NCI-H1436 (cell line): Measurements from ENCODE around the gene MYDGF.
"Not testable (repeated sequence)": the region's sequence is repeated elsewhere in the genome, so short reads cannot be mapped to it uniquely, and the experiment has no call there.

ENCODE experiments used
- DNase-seq: peaks from one replicate; lab custom pipeline; 2025; lab: John Stamatoyannopoulos, UW

The MYDGF gene

DNA sequence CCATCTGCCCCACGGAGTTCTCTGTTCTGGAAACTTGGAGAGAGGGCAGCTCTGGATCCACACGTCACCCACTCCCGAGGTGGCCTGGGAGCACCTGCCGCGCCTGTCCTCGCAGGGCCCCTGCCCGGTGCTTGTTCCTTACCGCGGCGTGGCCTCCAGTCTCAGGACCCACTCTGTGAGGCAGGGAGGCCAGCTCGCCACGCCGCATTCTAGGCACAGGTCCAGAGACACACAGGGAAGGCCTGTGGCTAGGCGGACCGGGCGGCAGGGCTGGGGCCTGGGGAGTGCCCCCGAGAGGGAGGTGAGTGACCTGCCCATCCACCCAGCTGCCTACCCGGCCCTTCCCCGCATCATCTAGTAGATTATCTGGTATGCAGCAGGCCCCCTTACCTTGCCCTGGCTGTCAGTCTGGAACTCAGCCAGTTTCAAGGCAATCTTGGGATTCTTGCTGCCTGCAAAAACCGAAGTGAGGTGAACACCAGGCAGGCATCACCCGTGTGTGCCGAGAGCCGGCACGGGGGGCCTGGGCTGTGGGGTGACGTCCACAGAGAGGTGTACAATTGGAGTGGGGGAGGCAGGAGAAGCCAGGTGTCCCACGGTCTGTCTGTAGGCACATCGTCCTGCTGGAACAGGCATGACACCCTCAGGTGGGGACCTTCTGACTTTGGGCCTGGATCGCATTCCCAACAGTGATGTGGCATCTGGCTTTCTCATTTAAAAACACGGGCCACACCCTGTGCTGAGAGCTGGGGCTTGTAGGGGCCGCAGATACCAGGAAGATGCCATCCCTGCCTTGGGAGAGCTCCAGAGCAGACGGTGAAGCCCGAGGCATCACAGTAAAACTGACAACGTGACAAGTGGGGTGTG, 29.9 kb upstream of the MYDGF start:
- no peak for DNase-seq

- DNase-seq, result no peak
Measured at GRCh38 chr19:4697304-4697703, 27.2 kb upstream of the MYDGF start.

- DNase-seq, result no peak
Measured at GRCh38 chr19:4695224-4695731, 25.1 kb upstream of the MYDGF start.

- DNase-seq, result no peak
Measured at GRCh38 chr19:4694211-4694987, 24.3 kb upstream of the MYDGF start.

- DNase-seq, result no peak
Measured at GRCh38 chr19:4693471-4694121, 23.5 kb upstream of the MYDGF start.

DNA sequence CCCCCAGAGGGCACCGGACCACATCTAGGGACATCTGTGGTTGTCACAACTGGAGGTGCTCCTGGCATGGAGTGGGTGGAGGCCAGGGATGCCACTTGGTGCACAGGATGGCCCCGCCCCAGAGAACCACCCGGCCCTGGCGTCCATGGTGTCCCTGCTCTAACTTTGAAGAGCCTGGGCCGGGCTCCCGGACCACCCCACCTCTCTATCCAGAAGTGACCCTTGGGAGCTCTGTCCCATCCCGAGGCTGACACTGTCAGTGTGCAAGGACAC, 22.9 kb upstream of the MYDGF start:
- DNase-seq, result no peak

- DNase-seq, result no peak
Measured at GRCh38 chr19:4692251-4693077, 22.3 kb upstream of the MYDGF start.

DNA sequence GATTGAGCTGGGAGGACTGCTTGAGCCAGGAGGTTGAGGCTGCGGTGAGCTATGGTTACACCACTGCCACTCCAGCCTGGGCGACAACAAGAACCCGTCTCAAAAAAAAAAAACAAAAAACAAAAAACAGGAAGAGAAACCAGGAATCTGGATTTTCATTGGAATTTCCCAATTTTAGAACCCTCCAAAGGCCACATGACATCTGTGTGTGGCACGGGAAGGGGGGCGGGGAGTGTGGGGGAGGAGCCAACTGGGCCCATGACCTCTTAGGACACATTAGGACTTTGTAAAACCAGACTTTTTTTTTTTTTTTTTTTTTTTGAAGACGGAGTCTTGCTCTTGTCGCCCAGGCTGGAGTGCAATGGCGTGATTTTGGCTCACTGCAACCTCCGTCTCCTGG, 21.2 kb upstream of the MYDGF start:
- no peak for DNase-seq

GRCh38 chr19:4690361-4690760, 20.2 kb upstream of the MYDGF start:
- no peak for DNase-seq

DNA sequence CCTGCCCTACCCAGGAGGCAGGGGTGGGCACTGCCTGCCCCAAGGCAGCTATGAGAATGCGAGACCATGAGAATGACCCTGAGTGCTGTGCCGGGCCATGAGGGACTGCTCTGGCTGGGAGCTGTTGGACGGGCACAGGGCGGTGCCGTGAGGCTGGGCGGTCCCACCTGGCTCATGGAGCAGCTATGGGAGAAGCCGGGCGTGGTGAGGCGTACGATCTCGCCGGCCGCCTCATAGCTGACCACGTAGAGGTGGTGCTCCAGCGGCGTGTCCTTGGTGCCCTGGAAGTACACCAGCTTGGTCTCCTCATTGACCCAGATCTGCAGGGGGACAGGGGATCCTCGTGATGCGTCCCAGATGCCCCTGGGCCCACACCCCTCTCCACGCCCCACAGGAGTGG, 19.3 kb upstream of the MYDGF start:
- DNase-seq, result no peak

GRCh38 chr19:4688587-4688986, 18.4 kb upstream of the MYDGF start:
- DNase-seq, result no peak

GRCh38 chr19:4687396-4687795, 17.3 kb upstream of the MYDGF start:
- no peak for DNase-seq

DNA sequence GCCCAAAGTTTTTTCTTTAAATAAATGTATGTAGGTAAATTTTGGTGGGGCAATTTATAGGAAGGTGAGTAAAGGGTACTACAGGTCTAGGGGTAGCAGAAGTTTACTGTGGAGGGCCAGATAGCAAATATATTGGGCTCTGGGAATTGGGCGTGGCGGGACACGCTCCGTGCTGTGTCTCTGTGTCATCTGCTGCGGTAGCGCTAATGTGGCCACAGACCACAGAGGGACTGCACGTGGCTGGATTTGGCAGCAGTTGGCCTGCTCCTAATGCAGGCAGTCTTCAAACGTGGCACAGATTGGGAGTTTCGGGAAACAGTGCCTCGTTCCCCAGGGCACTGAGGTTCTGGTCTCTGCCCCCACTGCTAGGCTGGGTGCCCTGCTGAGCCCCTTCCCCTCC, 16.6 kb upstream of the MYDGF start:
- no peak for DNase-seq

- DNase-seq, result no peak
Measured at GRCh38 chr19:4684312-4685095, 14.4 kb upstream of the MYDGF start.

- no peak for DNase-seq
Measured at GRCh38 chr19:4682417-4683200, 12.5 kb upstream of the MYDGF start.

DNA sequence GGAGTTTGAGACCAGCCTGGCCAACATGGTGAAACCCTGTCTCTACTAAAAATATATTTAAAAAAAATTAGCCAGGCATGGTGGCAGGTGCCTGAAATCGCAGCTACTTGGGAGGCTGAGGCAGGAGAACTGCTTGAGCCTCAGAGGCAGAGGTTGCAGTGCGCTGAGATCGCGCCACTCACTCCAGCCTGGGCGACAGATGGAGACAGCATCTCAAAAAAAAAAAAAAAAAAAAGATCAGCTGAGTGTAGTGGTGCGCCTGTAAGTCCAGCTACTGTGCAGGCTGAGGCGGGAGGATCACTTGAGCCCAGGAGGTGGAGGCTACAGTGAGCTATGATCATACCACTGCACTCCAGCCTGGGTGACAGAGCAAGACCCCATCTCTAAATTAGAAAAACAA, 9.9 kb upstream of the MYDGF start:
- DNase-seq, result not testable (repeated sequence)

DNA sequence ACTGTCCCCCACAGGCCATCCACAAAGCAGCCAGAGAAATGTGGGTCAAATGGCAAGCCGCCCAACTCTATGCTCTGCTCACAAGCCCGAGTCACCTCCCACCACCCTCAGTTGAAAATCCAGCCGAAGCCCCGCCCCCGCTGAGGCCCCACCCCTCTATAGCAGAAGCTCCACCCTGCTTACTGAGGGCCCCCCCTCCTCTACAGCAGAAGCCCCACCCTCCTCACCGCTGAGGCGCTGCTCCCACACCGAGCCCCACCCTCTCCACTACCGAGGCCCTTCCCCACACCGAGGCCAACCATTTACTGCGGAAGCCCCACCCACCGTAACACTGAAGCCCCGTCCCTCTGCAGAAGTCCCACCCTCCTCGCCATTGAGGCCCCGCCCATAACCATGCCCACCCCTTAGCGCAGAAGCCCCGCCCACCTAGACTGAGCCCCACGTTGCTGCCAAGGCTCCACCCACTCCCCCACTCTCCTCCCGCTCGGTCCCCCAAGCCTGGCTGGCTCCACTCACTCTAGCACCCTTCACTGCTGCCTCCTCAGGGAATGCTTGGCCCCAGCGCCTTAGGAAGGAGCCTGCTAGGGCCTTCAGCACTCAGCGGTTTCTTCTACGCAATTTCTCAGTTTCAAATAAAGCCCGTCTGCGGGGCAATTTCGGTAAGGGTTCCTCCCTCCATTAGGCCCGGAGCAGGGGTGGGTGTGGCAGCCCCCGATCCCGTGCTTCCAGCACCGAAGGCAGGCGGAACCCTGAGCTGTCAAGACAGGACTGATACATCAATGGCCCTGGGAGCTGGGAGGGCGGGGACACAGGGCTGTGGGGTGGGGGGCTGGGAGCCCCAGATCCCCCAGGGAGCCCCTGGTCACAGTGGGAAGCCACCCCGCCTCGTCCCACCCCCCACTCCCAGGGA, 9.0 kb upstream of the MYDGF start:
- no peak for DNase-seq

DNA sequence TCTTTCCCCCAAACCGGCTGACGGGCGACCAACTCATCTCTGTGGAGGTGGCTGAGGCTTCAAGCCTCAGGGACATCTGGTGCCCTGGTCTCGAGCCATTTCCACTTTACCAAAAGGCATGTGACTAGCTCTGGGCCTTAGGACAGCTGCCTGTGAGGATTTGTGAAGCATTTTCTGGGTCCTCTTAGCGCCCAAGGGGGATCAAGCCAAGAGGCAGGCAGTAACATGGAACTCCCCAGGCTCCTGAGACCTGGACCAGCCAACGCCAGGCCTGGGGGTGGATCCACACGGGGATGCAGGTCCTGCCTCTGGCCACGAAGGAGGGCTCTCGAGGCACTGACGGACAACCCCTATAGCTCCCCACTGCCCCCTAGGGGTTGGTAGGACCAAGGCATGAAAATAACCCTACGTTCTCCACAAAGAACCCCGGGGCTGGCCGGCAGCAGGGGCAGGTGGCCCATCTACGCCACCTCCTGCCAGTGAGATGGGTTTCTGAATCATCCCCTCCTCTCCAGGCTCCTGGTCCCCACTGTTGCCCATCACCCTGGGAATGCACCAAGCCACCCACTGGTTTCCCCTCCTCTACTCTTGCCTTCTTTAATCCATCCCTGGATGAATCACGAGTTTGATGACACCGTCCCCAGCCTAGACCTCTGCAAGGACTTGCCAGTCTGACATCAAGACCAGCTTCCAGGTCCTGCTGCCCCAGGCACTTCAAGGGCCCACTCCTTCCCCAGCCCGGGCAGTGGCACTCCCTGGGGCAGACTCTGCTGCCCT, 7.0 kb upstream of the MYDGF start:
- DNase-seq, result peak; percentile 23

GRCh38 chr19:4675346-4675745, 5.2 kb upstream of the MYDGF start:
- DNase-seq, result no peak
